Activated CD8-positive, alpha-beta memory T cell treated with anti-CD3 and anti-CD28 coated beads for 36 hours (primary cell): ENCODE measurements around the gene SGO2. TPM values are rescaled to one million over a fixed set of nuclear protein-coding genes. Genes with fewer than 3 reads are reported as not detected.

Source experiments
- total RNA-seq, 2 experiments: library from RNA; stranded (reverse); gene quantifications; one replicate each; pipeline ENCODE4 v1.2.3, GENCODE V29; 2021

SGO2 gene
- total RNA-seq, 2 experiments from 2014 or later: 24.4 to 26.3 TPM

Other genes with a start within 250 kb of the SGO2 start
- 10 to 100 TPM; 14.1 to 17.7 TPM for gene SPATS2L, start 219.5 kb upstream of the SGO2 start, total RNA-seq
- gene KCTD18, start 16.1 kb upstream of the SGO2 start, total RNA-seq: 10 to 100 TPM; 13.3 to 13.7 TPM
- gene AOX1, start 59.8 kb downstream of the SGO2 start, total RNA-seq: not detected